HEK293 (cell line): Measurements from ENCODE around the gene FXR1.
A peak's percentile ranks its signal among the peaks of the same experiment; 100 is the strongest.

Experiments
- CTCF ChIA-PET: fragments of 350-600 bp; formaldehyde crosslinking; extraction: SDS; loops from one replicate; lab custom pipeline; 2021; ENCODE audit warnings: antibody characterized with exemption; lab: Yijun Ruan, JAX
- POLR2A ChIA-PET: fragments of 300-600 bp; formaldehyde crosslinking; extraction: SDS; loops from one replicate; lab custom pipeline; 2020; ENCODE audit warnings: antibody characterized with exemption, inconsistent platforms; lab: Yijun Ruan, JAX
- H3K27ac ChIP-seq: fragments of 200-500 bp; sonication (Bioruptor generic); 2 replicates; pipeline ENCODE4 v1.5.1; 2014; ENCODE audit warnings: low read depth, low read length, control low read depth, inconsistent platforms; ENCODE audit errors: extremely low read depth
- H3K36me3 ChIP-seq, 2 experiments: fragments of 200-500 bp in 1 of 2; sonication (Bioruptor generic) in 1 of 2; 1 replicate in 1 of 2; 2 replicates in 1 of 2; pipeline ENCODE4 v1.5.1; 2014 to 2017; ENCODE audit warnings: inconsistent platforms in 2 of 2, low read length in 2 of 2; ENCODE audit not compliant: control insufficient read depth in 2 of 2, insufficient read depth in 1 of 2
- H3K4me1 ChIP-seq: fragments of 200-500 bp; sonication (Bioruptor generic); 2 replicates; pipeline ENCODE4 v1.5.1; 2014; ENCODE audit warnings: mild to moderate bottlenecking, low read length, inconsistent platforms; ENCODE audit not compliant: control insufficient read depth, insufficient read depth
- H3K4me3 ChIP-seq: 2 replicates; pipeline ENCODE4 v1.5.1; 2011; ENCODE audit warnings: low read depth, mild to moderate bottlenecking, control low read depth, low read length, moderate library complexity
- H3K9me3 ChIP-seq: fragments of 200-500 bp; sonication (Bioruptor generic); 2 replicates; pipeline ENCODE4 v1.5.1; 2014; ENCODE audit warnings: low read depth, low read length, inconsistent platforms; ENCODE audit not compliant: control insufficient read depth, insufficient read depth
- GLI2 ChIP-seq: fragments of 450-650 bp; formaldehyde crosslinking; IDR thresholded peaks from 2 replicates; pipeline ENCODE4; 2017; ENCODE audit warnings: missing biosample characterization, missing genetic modification characterization, low read depth, borderline replicate concordance
- GLIS1 ChIP-seq: fragments of 450-650 bp; formaldehyde crosslinking; IDR thresholded peaks from 2 replicates; pipeline ENCODE4 v1.5.1; 2016; ENCODE audit warnings: missing biosample characterization, missing genetic modification characterization
- MEIS1 ChIP-seq: sonication (generic); formaldehyde crosslinking; IDR thresholded peaks from 2 replicates; pipeline ENCODE4 v1.8.1; 2022; ENCODE audit warnings: missing genetic modification reagents, mild to moderate bottlenecking, borderline replicate concordance
- MZF1 ChIP-seq: fragments of 450-650 bp; formaldehyde crosslinking; IDR thresholded peaks from 2 replicates; pipeline ENCODE4 v1.5.1; 2017; ENCODE audit warnings: missing biosample characterization, missing genetic modification characterization, borderline replicate concordance
- PRDM10 ChIP-seq: fragments of 450-650 bp; formaldehyde crosslinking; IDR thresholded peaks from 2 replicates; pipeline ENCODE4 v1.5.1; 2016; ENCODE audit warnings: missing biosample characterization, missing genetic modification characterization
- PRDM6 ChIP-seq: fragments of 450-650 bp; formaldehyde crosslinking; IDR thresholded peaks from 2 replicates; pipeline ENCODE4 v1.5.1; 2017; ENCODE audit warnings: missing biosample characterization, missing genetic modification characterization
- SCRT1 ChIP-seq: fragments of 450-650 bp; formaldehyde crosslinking; IDR thresholded peaks from 2 replicates; pipeline ENCODE4 v1.5.1; 2016; ENCODE audit warnings: missing biosample characterization, missing genetic modification characterization, borderline replicate concordance
- SCRT2 ChIP-seq: fragments of 450-650 bp; formaldehyde crosslinking; IDR thresholded peaks from 2 replicates; pipeline ENCODE4 v1.5.1; 2016; ENCODE audit warnings: missing biosample characterization, missing genetic modification characterization
- ZBTB21 ChIP-seq: fragments of 450-650 bp; formaldehyde crosslinking; IDR thresholded peaks from 2 replicates; pipeline ENCODE4 v1.5.1; 2017; ENCODE audit warnings: missing biosample characterization, missing genetic modification characterization
- ZEB2 ChIP-seq: fragments of 450-650 bp; formaldehyde crosslinking; IDR thresholded peaks from 2 replicates; pipeline ENCODE4 v1.5.1; 2016; ENCODE audit warnings: missing biosample characterization, missing genetic modification characterization
- ZFP37 ChIP-seq: fragments of 450-650 bp; formaldehyde crosslinking; IDR thresholded peaks from 2 replicates; pipeline ENCODE4 v1.5.1; 2016; ENCODE audit warnings: missing biosample characterization, missing genetic modification characterization
- ZFP69B ChIP-seq: fragments of 450-650 bp; formaldehyde crosslinking; IDR thresholded peaks from 2 replicates; pipeline ENCODE4 v1.5.1; 2016; ENCODE audit warnings: missing biosample characterization, missing genetic modification characterization
- ZNF132 ChIP-seq: fragments of 450-650 bp; formaldehyde crosslinking; IDR thresholded peaks from 2 replicates; pipeline ENCODE4 v1.5.1; 2017; ENCODE audit warnings: missing biosample characterization, missing genetic modification characterization, borderline replicate concordance
- ZNF175 ChIP-seq: fragments of 450-650 bp; formaldehyde crosslinking; IDR thresholded peaks from 2 replicates; pipeline ENCODE4 v1.5.1; 2016; ENCODE audit warnings: missing biosample characterization, missing genetic modification characterization
- ZNF18 ChIP-seq: fragments of 450-650 bp; formaldehyde crosslinking; IDR thresholded peaks from 2 replicates; pipeline ENCODE4 v1.5.1; 2016; ENCODE audit warnings: missing biosample characterization, missing genetic modification characterization
- ZNF2 ChIP-seq: fragments of 450-650 bp; formaldehyde crosslinking; IDR thresholded peaks from 2 replicates; pipeline ENCODE4 v1.5.1; 2016; ENCODE audit warnings: missing biosample characterization, missing genetic modification characterization
- ZNF302 ChIP-seq: fragments of 450-650 bp; formaldehyde crosslinking; IDR thresholded peaks from 2 replicates; pipeline ENCODE4 v1.5.1; 2016; ENCODE audit warnings: missing biosample characterization, missing genetic modification characterization, low read depth
- ZNF362 ChIP-seq: fragments of 450-650 bp; formaldehyde crosslinking; IDR thresholded peaks from 2 replicates; pipeline ENCODE4 v1.5.1; 2016; ENCODE audit warnings: missing biosample characterization, missing genetic modification characterization
- ZNF544 ChIP-seq: fragments of 450-650 bp; formaldehyde crosslinking; IDR thresholded peaks from 2 replicates; pipeline ENCODE4 v1.5.0; 2017; ENCODE audit warnings: missing biosample characterization, missing genetic modification characterization
- ZNF629 ChIP-seq: fragments of 450-650 bp; formaldehyde crosslinking; IDR thresholded peaks from 2 replicates; pipeline ENCODE4 v1.5.1; 2017; ENCODE audit warnings: missing biosample characterization, missing genetic modification characterization
- ZNF658 ChIP-seq: fragments of 450-650 bp; formaldehyde crosslinking; IDR thresholded peaks from 2 replicates; pipeline ENCODE4; 2016; ENCODE audit warnings: missing biosample characterization, missing genetic modification characterization
- ZNF692 ChIP-seq: fragments of 450-650 bp; formaldehyde crosslinking; IDR thresholded peaks from 2 replicates; pipeline ENCODE4 v1.5.1; 2016; ENCODE audit warnings: missing biosample characterization, missing genetic modification characterization
- ZNF843 ChIP-seq: fragments of 450-650 bp; formaldehyde crosslinking; IDR thresholded peaks from 2 replicates; pipeline ENCODE4 v1.5.1; 2016; ENCODE audit warnings: missing biosample characterization, missing genetic modification characterization

Gene FXR1

GRCh38 chr3:180911876-180912303 is 580 bp upstream of the FXR1 start:
- 0 out of 2 replicates have a peak, but pooled peaks have one; percentile 35 for TF ChIP-seq SCRT1 (tag by site-specific recombination)
- peak; percentile 91 for TF ChIP-seq SCRT2
- TF ChIP-seq ZNF362 (tag by site-specific recombination), result peak; percentile 52; the same call in 1 of the 2 replicates
- TF ChIP-seq MEIS1 (CRISPR knock-in tag), result no peak
- TF ChIP-seq ZNF658 (tag by site-specific recombination), result no peak
- no peak for TF ChIP-seq ZFP37 (tag by site-specific recombination)
- peak; percentile 84 for TF ChIP-seq PRDM10 (tag by site-specific recombination)
- Histone ChIP-seq H3K9me3 (no peaks in the 10 kb centered on the region), H3K4me3 (peak overlapping the region; percentile 90), H3K27ac (peak overlapping the region; percentile 30; the same call in 1 of the 2 replicates), H3K36me3 (peaks cover 4 to 21% of the 10 kb centered on the region in 2 experiments; a peak in 2 of 3 replicates), H3K4me1 (no peaks in the 10 kb centered on the region)
- CTCF ChIA-PET, result interaction anchor here (0.5 to 1.8 kb wide), 9 partner anchors 9 to 367 kb away, joined by 3 to 7 read pairs (median 4); no protein-coding TSS in a partner anchor
- POLR2A ChIA-PET, result interaction anchor here (1.0 kb wide), 1 partner anchor 77 kb away, joined by 4 read pairs; no protein-coding TSS in a partner anchor

- POLR2A ChIA-PET, result interaction anchor here (0.5 to 1.0 kb wide), 2 partner anchors 39 to 72 kb away, joined by 3 read pairs; no protein-coding TSS in a partner anchor
- peaks cover 4 to 22% of the 10 kb centered on the region in 2 experiments; a peak in 2 of 3 replicates for H3K36me3 ChIP-seq
- CTCF ChIA-PET, result interaction anchor here (0.6 to 0.7 kb wide), 2 partner anchors 76 to 229 kb away, joined by 3 to 4 read pairs; partner anchors contain the start of gene DNAJC19
- TF ChIP-seq PRDM6 (tag by site-specific recombination), result peak; percentile 78
- TF ChIP-seq ZNF2 (tag by site-specific recombination), result no peak
- peak; percentile 48; the same call in 1 of the 2 replicates for TF ChIP-seq MZF1 (tag by site-specific recombination)
- TF ChIP-seq ZFP69B (tag by site-specific recombination), result peak; percentile 73
- peak; percentile 96 for TF ChIP-seq ZNF629 (tag by site-specific recombination)
- TF ChIP-seq ZNF175 (tag by site-specific recombination), result no peak
- TF ChIP-seq GLIS1 (tag by site-specific recombination), result 0 out of 2 replicates have a peak, but pooled peaks have one; percentile 14
- no peak for TF ChIP-seq ZNF132 (tag by site-specific recombination)
- TF ChIP-seq ZNF302 (tag by site-specific recombination), result no peak
- 0 out of 2 replicates have a peak, but pooled peaks have one; percentile 17 for TF ChIP-seq ZEB2 (tag by site-specific recombination)
- peak; percentile 57; the same call in 1 of the 2 replicates for TF ChIP-seq ZBTB21
- peak; percentile 78 for TF ChIP-seq ZNF692
- no peak for TF ChIP-seq GLI2 (tag by site-specific recombination)
- 0 out of 2 replicates have a peak, but pooled peaks have one; percentile 31 for TF ChIP-seq ZNF843 (tag by site-specific recombination)
- TF ChIP-seq ZNF544 (tag by site-specific recombination), result no peak
- no peak for TF ChIP-seq ZNF18
Observed at GRCh38 chr3:180913581-180914404, 1.3 kb downstream of the FXR1 start.

More at GRCh38 chr3:180913581-180914404, 1.3 kb downstream of the FXR1 start:
- H3K4me3 ChIP-seq, result peak overlapping the region; percentile 90
- no peaks in the 10 kb centered on the region for H3K9me3 ChIP-seq
- no peaks in the 10 kb centered on the region for H3K4me1 ChIP-seq
- peak overlapping the region; percentile 74; the same call in 1 of the 2 replicates for H3K27ac ChIP-seq
